Peyer's patch (tissue), 4 donors: ENCODE data around the gene RASGRP2. TPM values are rescaled to one million over a fixed set of nuclear protein-coding genes. Genes with fewer than 3 reads are reported as not detected.

Source experiments
- DNase-seq, 3 donors: peaks; one replicate each; pipeline ENCODE4 v3.0.0-alpha.2; 2017 to 2019
- H3K27ac ChIP-seq, 4 donors: fragments of 200-600 bp; sonication (generic); one replicate each; pipeline ENCODE4 v1.5.1; 2016 to 2019
- H3K27me3 ChIP-seq, 2 donors: fragments of 200-600 bp; sonication (generic); one replicate each; pipeline ENCODE4 v1.5.1; 2019
- H3K36me3 ChIP-seq, 3 donors: fragments of 200-600 bp; sonication (generic); one replicate each; pipeline ENCODE4 v1.5.1; 2016 to 2019
- H3K4me1 ChIP-seq, 4 donors: fragments of 200-600 bp; sonication (generic); one replicate each; pipeline ENCODE4 v1.5.1; 2016 to 2019
- H3K4me3 ChIP-seq, 4 donors: fragments of 200-600 bp; sonication (generic); 1 replicate in 3 of 4; 2 replicates in 1 of 4; pipeline ENCODE4 v1.5.1; 2016 to 2019; ENCODE audit warnings: mild to moderate bottlenecking in 1 of 4
- H3K9me3 ChIP-seq, 4 donors: fragments of 200-600 bp; sonication (generic); one replicate each; pipeline ENCODE4 v1.5.1; 2016 to 2019; ENCODE audit warnings: mild to moderate bottlenecking in 1 of 4
- POLR2A ChIP-seq, 2 donors: fragments of 450-650 bp; IDR thresholded peaks; one replicate each; pipeline ENCODE4 v1.5.1; 2017; ENCODE audit warnings: antibody characterized with exemption in 2 of 2, mild to moderate bottlenecking in 2 of 2, moderate library complexity in 2 of 2
- total RNA-seq, 4 donors: library from RNA; depleted of rRNA; stranded (reverse); fragments of >200 nt; gene quantifications; one replicate each; pipeline ENCODE4 v1.1.0, GENCODE V29; 2016
- TF ChIP-seq, protein P1 (sequence below), 6 experiments: fragments of 450-650 bp in 4 of 6; fragments of 200-600 bp in 2 of 6; sonication (generic) in 1 of 6; IDR thresholded peaks; one replicate each; pipeline ENCODE4 v1.5.1; 2017 to 2019; ENCODE audit warnings: antibody characterized with exemption in 6 of 6, mild to moderate bottlenecking in 3 of 6, moderate library complexity in 1 of 6

Gene RASGRP2
- total RNA-seq, 4 donors from 2014 or later = 11.5 to 210 (median 16.0) TPM

DNA sequence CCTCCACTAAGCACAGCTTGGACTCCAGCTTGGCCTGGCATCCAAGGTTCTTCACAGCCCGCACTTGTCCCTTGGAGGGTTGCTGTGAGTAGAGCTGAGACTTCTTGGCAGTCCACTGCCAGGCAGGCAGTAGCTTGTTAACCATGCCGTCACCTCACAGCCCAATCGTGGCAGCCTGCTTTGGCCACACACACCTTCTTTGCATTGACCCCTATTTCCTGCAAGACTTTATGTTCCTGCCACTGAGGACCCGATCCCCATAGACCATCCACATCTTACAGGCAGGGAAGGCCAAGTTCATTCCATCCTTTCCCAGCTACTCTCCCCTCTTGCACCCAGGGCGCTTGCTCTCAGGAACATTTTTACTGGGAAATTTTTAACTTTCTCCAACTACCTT is 18.3 kb upstream of the RASGRP2 start:
- no peak overlapping the region for H3K4me3 ChIP-seq
- peaks cover 0 to 50% (median 42%) of the 10 kb centered on the region in 4 donors for H3K4me1 ChIP-seq
- peak overlapping the region; percentile 11 to 85 (median 60) for H3K27ac ChIP-seq
- H3K27me3 ChIP-seq = no peaks in the 10 kb centered on the region
- DNase-seq = peak in 1 of 3 donors; percentile 48
- TF ChIP-seq POLR2A (IDR thresholded peaks at IDR 0.05) = no peak
- TF ChIP-seq, protein P1, sequence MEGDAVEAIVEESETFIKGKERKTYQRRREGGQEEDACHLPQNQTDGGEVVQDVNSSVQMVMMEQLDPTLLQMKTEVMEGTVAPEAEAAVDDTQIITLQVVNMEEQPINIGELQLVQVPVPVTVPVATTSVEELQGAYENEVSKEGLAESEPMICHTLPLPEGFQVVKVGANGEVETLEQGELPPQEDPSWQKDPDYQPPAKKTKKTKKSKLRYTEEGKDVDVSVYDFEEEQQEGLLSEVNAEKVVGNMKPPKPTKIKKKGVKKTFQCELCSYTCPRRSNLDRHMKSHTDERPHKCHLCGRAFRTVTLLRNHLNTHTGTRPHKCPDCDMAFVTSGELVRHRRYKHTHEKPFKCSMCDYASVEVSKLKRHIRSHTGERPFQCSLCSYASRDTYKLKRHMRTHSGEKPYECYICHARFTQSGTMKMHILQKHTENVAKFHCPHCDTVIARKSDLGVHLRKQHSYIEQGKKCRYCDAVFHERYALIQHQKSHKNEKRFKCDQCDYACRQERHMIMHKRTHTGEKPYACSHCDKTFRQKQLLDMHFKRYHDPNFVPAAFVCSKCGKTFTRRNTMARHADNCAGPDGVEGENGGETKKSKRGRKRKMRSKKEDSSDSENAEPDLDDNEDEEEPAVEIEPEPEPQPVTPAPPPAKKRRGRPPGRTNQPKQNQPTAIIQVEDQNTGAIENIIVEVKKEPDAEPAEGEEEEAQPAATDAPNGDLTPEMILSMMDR (IDR thresholded peaks at IDR 0.05) = no peak
- H3K9me3 ChIP-seq = no peaks in the 10 kb centered on the region
- peaks cover under 1 to 48% (median 4%) of the 10 kb centered on the region in 3 donors for H3K36me3 ChIP-seq

DNA sequence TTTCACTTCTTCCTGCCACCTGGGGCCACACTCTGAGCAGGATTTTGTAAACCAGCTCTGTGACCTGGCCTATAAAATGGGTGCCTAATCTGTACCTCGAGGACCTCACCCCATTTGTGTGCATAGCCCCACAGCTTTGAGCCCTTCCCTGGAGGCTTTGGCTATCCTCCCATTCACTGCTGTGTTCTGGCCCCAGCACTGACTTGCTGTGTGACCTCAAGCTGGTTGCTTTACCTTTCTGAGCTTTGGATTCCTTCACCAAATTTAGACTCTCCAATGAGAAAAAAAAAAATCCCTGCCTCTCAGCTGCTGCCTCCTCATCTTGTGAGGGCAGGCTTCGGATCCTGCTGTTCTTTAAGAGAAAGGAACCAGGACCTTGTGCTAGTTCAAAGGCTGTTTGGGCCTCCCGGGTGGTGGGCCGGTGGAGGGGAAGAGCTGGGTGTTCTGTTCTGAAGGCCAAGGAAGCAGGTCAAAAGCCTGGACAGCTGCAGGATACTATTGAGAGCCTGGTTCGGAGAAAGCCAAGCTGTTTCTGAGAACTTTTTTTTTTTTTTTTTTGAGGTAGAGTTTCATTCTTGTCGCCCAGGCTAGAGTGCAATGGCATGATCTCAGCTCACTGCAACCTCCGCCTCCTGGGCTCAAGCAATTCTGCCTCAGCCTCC is 16.9 kb upstream of the RASGRP2 start:
- Histone ChIP-seq H3K4me1 (peaks cover 0 to 50% (median 41%) of the 10 kb centered on the region in 4 donors), H3K27ac (peak overlapping the region in 3 of 4 donors; percentile 11 to 85 (median 37)), H3K4me3 (no peak overlapping the region), H3K27me3 (no peaks in the 10 kb centered on the region), H3K36me3 (peaks cover 0 to 34% (median 0%) of the 10 kb centered on the region in 3 donors), H3K9me3 (no peaks in the 10 kb centered on the region)
- TF ChIP-seq, protein P1 (IDR thresholded peaks at IDR 0.05) = no peak
- no peak for TF ChIP-seq POLR2A (IDR thresholded peaks at IDR 0.05)
- peak in 1 of 3 donors; percentile 30 for DNase-seq

DNA sequence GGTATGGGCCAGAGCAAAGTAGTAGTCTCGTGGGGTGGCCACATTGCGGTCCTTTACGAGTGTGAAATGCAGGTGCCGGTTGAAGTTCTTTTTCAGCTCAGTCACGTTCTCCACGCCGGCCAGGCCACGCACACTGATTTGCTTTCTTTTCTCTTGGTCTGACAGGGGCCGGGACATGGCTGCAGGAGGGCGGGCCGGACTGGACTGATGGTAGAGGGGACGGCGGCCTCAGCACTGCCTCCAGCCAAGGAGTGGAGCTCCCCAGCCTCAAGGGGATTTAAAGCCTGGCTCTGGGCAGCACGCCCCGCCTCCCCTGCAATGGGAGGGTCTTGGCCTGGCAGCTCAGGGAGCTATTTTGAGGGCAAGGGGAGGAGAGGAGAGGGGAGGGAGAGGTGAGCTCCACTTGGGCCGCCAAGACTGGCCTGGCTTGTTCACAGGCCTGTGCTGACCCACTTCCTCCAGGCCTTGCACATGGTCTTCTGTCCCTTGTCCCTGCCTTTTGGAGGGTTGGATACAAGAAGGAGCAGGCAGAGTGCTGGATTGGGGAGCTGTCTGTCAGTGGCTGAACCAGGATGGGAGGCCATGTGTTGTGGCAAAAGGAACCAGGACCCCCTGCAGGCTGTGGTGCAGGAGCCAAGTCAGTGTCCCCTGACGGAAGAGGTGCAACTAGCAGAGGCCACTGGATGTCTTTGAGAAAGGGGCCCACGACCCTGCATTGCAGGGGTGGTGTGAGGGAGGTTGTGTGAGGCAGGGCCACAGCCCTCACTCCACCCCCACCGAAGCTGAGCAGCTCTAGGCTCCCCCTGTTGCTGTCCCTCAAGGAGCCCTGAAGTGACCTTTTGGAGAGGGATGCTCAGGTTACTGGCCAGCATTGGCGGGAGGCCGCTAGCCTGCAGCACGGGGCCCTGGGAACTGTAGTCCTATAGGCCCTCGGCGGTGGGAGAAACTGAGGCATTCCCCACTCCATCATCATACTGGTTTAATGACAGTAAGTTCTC is 16.1 kb upstream of the RASGRP2 start, which contains the start of gene PYGM:
PYGM (minus strand) TSS at position 253 of the 998 bp plus-strand sequence; CDS start at position 177, 76 bp downstream.
- Histone ChIP-seq H3K4me3 (peak within 1 kb of the TSS in 1 of 4 donors; percentile 21), H3K27ac (peak within 1 kb of the TSS in 3 of 4 donors; percentile 39 to 85 (median 62)), H3K4me1 (peaks cover 0 to 45% (median 37%) of the 10 kb centered on the region in 4 donors), H3K36me3 (peaks cover 0 to 26% (median 0%) of the 10 kb centered on the region in 3 donors), H3K27me3 (no peaks in the 10 kb centered on the region), H3K9me3 (no peaks in the 10 kb centered on the region)
- no peak for TF ChIP-seq POLR2A (IDR thresholded peaks at IDR 0.05)
- TF ChIP-seq, protein P1 (IDR thresholded peaks at IDR 0.05) = no peak
- peak in 2 of 3 donors; percentile 47 to 49 for DNase-seq

DNA sequence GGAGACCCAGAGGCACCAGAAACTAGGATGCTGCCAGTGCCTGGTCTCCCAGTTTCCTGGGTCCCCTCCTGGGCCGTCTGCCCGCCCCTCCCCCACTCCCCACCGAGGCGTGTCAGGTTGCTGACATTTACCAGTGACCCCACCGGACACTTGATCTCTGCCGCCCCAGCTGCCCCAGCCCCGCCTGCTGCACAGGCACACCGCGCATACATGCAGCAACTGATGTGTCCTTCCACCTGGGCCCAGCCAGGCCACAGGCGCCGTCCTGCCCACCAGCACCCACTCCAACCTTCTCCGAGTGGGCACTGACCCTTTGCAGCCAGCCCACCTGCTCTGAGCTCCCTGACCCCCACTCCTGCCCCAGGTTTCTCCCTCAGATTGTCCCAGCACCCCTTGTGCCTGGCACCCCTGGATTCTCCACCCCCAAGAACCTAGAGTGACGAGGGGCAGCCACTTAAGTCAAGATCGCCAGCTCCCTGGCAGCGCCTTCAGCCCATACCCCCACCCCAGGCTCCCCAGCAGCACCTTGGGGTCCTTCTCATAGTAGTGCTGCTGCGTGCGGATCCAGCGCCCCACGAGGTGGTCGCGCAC is 15.3 kb upstream of the RASGRP2 start:
- H3K27me3 ChIP-seq = no peaks in the 10 kb centered on the region
- no peaks in the 10 kb centered on the region for H3K9me3 ChIP-seq
- peak overlapping the region in 3 of 4 donors; percentile 39 to 85 (median 62) for H3K27ac ChIP-seq
- DNase-seq = peak in 2 of 3 donors; percentile 44 to 47
- peaks cover 0 to 39% (median 31%) of the 10 kb centered on the region in 4 donors for H3K4me1 ChIP-seq
- peak overlapping the region in 1 of 4 donors; percentile 21 for H3K4me3 ChIP-seq
- peaks cover 0 to 18% (median 0%) of the 10 kb centered on the region in 3 donors for H3K36me3 ChIP-seq
- no peak for TF ChIP-seq POLR2A (IDR thresholded peaks at IDR 0.05)
- TF ChIP-seq, protein P1 (IDR thresholded peaks at IDR 0.05) = no peak
